Mammary epithelial cell (primary cell): ENCODE measurements around the gene TALDO1.

Source experiments
- CTCF ChIP-seq, 2 donors: IDR thresholded peaks in 1 of 2; conservative IDR thresholded peaks in 1 of 2; 2 replicates each; pipeline ENCODE4 v1.5.1; 2011 to 2012; ENCODE audit warnings: inconsistent platforms in 2 of 2, low read length in 2 of 2, mild to moderate bottlenecking in 2 of 2, control low read depth in 1 of 2, low read depth in 1 of 2; ENCODE audit not compliant: insufficient read depth in 1 of 2; ENCODE audit errors: extremely low read depth in 1 of 2
- EZH2 ChIP-seq: IDR thresholded peaks from 2 replicates; pipeline ENCODE4 v1.6.1; 2012; ENCODE audit warnings: low read length, inconsistent platforms, borderline replicate concordance

GRCh38 chr11:799641-800316 is 52.5 kb downstream of the TALDO1 start:
- TF ChIP-seq CTCF (conservative IDR thresholded peaks at IDR 0.05 in 1 of 2, IDR thresholded peaks at IDR 0.05 in 1 of 2; ENCODE audit: extremely low read depth in 1 of 2, insufficient read depth in 1 of 2, low read depth in 1 of 2, low read length in 2 of 2) (no peak), EZH2 (no peak)
